WTC11 (cell line): ENCODE results near the gene KANSL3.

Experiments used
- CBFB ChIP-seq: sonication (generic); formaldehyde crosslinking; IDR thresholded peaks from 2 replicates; pipeline ENCODE4 v1.8.1; 2022; ENCODE audit warnings: mild to moderate bottlenecking, low read depth, missing genetic modification reagents
- JUN ChIP-seq: sonication (generic); formaldehyde crosslinking; IDR thresholded peaks from 2 replicates; pipeline ENCODE4 v1.8.0; 2023; ENCODE audit warnings: mild to moderate bottlenecking, missing genetic modification reagents
- NR3C1 ChIP-seq: sonication (generic); formaldehyde crosslinking; conservative IDR thresholded peaks from 2 replicates; pipeline ENCODE4 v1.8.1; 2023; ENCODE audit warnings: low read depth, mild to moderate bottlenecking, missing genetic modification reagents
- ZNF121 ChIP-seq: sonication (generic); formaldehyde crosslinking; IDR thresholded peaks from 2 replicates; pipeline ENCODE4 v1.8.0; 2023; ENCODE audit warnings: missing genetic modification reagents
- TF ChIP-seq, protein P1 (sequence below): fragments of 200-600 bp; IDR thresholded peaks from 2 replicates; pipeline ENCODE4 v1.8.0; 2022; ENCODE audit warnings: antibody characterized with exemption
- TF ChIP-seq, protein P2 (sequence below): sonication (generic); formaldehyde crosslinking; IDR thresholded peaks from 2 replicates; pipeline ENCODE4 v1.8.0; 2022; ENCODE audit warnings: mild to moderate bottlenecking, missing genetic modification reagents
- TF ChIP-seq, protein P3 (sequence below): sonication (generic); formaldehyde crosslinking; IDR thresholded peaks from 2 replicates; pipeline ENCODE4 v1.8.0; 2022; ENCODE audit warnings: mild to moderate bottlenecking, missing genetic modification reagents
- TF ChIP-seq, protein P4 (sequence below): sonication (generic); formaldehyde crosslinking; IDR thresholded peaks from 2 replicates; pipeline ENCODE4 v1.8.1; 2023; ENCODE audit warnings: mild to moderate bottlenecking, missing genetic modification reagents, moderate library complexity
- TF ChIP-seq, protein P5 (sequence below): sonication (generic); formaldehyde crosslinking; IDR thresholded peaks from 2 replicates; pipeline ENCODE4 v1.8.1; 2022; ENCODE audit warnings: low read depth, mild to moderate bottlenecking, moderate library complexity, missing genetic modification reagents, borderline replicate concordance

DNA sequence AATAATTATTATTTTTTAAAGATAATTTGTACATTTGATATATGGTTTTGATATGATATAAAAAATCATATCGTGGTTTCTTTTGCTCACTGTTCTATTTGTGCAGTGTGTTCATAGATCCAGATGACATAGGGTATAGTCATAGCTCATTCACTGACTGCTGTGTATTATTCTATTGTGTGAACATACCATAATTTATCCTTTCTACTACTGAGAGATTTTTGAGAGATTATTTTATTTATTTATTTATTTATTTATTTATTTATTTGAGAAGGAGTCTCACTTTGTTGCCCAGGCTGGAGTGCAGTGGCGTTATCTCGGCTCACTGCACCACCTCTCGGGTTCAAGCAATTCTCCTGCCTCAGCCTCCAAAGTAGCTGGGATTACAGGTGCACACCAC lies 43.4 kb upstream of the KANSL3 start:
- TF ChIP-seq, protein P1, sequence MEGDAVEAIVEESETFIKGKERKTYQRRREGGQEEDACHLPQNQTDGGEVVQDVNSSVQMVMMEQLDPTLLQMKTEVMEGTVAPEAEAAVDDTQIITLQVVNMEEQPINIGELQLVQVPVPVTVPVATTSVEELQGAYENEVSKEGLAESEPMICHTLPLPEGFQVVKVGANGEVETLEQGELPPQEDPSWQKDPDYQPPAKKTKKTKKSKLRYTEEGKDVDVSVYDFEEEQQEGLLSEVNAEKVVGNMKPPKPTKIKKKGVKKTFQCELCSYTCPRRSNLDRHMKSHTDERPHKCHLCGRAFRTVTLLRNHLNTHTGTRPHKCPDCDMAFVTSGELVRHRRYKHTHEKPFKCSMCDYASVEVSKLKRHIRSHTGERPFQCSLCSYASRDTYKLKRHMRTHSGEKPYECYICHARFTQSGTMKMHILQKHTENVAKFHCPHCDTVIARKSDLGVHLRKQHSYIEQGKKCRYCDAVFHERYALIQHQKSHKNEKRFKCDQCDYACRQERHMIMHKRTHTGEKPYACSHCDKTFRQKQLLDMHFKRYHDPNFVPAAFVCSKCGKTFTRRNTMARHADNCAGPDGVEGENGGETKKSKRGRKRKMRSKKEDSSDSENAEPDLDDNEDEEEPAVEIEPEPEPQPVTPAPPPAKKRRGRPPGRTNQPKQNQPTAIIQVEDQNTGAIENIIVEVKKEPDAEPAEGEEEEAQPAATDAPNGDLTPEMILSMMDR, result no peak
- TF ChIP-seq, protein P2, sequence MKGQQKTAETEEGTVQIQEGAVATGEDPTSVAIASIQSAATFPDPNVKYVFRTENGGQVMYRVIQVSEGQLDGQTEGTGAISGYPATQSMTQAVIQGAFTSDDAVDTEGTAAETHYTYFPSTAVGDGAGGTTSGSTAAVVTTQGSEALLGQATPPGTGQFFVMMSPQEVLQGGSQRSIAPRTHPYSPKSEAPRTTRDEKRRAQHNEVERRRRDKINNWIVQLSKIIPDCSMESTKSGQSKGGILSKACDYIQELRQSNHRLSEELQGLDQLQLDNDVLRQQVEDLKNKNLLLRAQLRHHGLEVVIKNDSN, result no peak
- TF ChIP-seq ZNF121 (CRISPR knock-in tag), result no peak
- TF ChIP-seq, protein P3, sequence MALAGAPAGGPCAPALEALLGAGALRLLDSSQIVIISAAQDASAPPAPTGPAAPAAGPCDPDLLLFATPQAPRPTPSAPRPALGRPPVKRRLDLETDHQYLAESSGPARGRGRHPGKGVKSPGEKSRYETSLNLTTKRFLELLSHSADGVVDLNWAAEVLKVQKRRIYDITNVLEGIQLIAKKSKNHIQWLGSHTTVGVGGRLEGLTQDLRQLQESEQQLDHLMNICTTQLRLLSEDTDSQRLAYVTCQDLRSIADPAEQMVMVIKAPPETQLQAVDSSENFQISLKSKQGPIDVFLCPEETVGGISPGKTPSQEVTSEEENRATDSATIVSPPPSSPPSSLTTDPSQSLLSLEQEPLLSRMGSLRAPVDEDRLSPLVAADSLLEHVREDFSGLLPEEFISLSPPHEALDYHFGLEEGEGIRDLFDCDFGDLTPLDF, result no peak
- TF ChIP-seq, protein P4, sequence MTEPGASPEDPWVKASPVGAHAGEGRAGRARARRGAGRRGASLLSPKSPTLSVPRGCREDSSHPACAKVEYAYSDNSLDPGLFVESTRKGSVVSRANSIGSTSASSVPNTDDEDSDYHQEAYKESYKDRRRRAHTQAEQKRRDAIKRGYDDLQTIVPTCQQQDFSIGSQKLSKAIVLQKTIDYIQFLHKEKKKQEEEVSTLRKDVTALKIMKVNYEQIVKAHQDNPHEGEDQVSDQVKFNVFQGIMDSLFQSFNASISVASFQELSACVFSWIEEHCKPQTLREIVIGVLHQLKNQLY (CRISPR knock-in tag), result no peak
- no peak for TF ChIP-seq JUN (CRISPR knock-in tag)
- no peak for TF ChIP-seq NR3C1 (CRISPR knock-in tag)
- no peak for TF ChIP-seq CBFB (CRISPR knock-in tag)
- TF ChIP-seq, protein P5, sequence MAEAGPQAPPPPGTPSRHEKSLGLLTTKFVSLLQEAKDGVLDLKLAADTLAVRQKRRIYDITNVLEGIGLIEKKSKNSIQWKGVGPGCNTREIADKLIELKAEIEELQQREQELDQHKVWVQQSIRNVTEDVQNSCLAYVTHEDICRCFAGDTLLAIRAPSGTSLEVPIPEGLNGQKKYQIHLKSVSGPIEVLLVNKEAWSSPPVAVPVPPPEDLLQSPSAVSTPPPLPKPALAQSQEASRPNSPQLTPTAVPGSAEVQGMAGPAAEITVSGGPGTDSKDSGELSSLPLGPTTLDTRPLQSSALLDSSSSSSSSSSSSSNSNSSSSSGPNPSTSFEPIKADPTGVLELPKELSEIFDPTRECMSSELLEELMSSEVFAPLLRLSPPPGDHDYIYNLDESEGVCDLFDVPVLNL, result no peak
